Measurements from ENCODE around the gene ULBP3.
A peak's percentile ranks its signal among the peaks of the same experiment; 100 is the strongest.

ULBP3 gene

GRCh38 chr6:150029276-150029675, 39.6 kb downstream of the ULBP3 start:
- DNase-seq = no peak
- Histone ChIP-seq H3K36me3 (replicated peaks) (no peaks in the 10 kb centered on the region), H3K4me3 (ENCODE audit: low read depth, low read length) (no peak overlapping the region), H3K27me3 (replicated peaks) (peaks cover 38% of the 10 kb centered on the region), H3K27ac (no peak overlapping the region)
- in situ Hi-C loops (cut with HindIII; ENCODE audit: low pct_ligation_motif_present, low sequenced_read_pairs) = no loop called here
- no peak for TF ChIP-seq CTCF (IDR thresholded peaks at IDR 0.05; ENCODE audit: low read depth, low read length, missing control alignments)

- Histone ChIP-seq H3K27me3 (replicated peaks) (peaks cover 39% of the 10 kb centered on the region), H3K4me3 (ENCODE audit: low read depth, low read length) (no peak overlapping the region), H3K27ac (no peak overlapping the region), H3K36me3 (replicated peaks) (no peaks in the 10 kb centered on the region)
- in situ Hi-C loops (cut with HindIII; ENCODE audit: low pct_ligation_motif_present, low sequenced_read_pairs) = no loop called here
- no peak for TF ChIP-seq CTCF (IDR thresholded peaks at IDR 0.05; ENCODE audit: low read depth, low read length, missing control alignments)
- DNase-seq = no peak
Observed at GRCh38 chr6:150028799-150029198, 40.1 kb downstream of the ULBP3 start.

GRCh38 chr6:150027806-150028565, 40.9 kb downstream of the ULBP3 start:
- in situ Hi-C loops (cut with HindIII; ENCODE audit: low pct_ligation_motif_present, low sequenced_read_pairs) = no loop called here
- Histone ChIP-seq H3K27me3 (replicated peaks) (peaks cover 36% of the 10 kb centered on the region), H3K27ac (no peak overlapping the region), H3K4me3 (ENCODE audit: low read depth, low read length) (no peak overlapping the region), H3K36me3 (replicated peaks) (no peaks in the 10 kb centered on the region)
- TF ChIP-seq CTCF (IDR thresholded peaks at IDR 0.05; ENCODE audit: low read depth, low read length, missing control alignments) = no peak
- DNase-seq = no peak

GRCh38 chr6:150026976-150027805, 41.7 kb downstream of the ULBP3 start:
- Histone ChIP-seq H3K4me3 (ENCODE audit: low read depth, low read length) (no peak overlapping the region), H3K27me3 (replicated peaks) (peaks cover 36% of the 10 kb centered on the region), H3K36me3 (replicated peaks) (no peaks in the 10 kb centered on the region), H3K27ac (no peak overlapping the region)
- no peak for TF ChIP-seq CTCF (IDR thresholded peaks at IDR 0.05; ENCODE audit: low read depth, low read length, missing control alignments)
- DNase-seq = no peak
- in situ Hi-C loops (cut with HindIII; ENCODE audit: low pct_ligation_motif_present, low sequenced_read_pairs) = no loop called here

GRCh38 chr6:150025201-150025917, 43.6 kb downstream of the ULBP3 start, which contains the start of gene RAET1L:
Gene RAET1L (minus strand): TSS chr6:150025532. CDS start chr6:150025471, 61 bp downstream.
- no peak for TF ChIP-seq CTCF (IDR thresholded peaks at IDR 0.05; ENCODE audit: low read depth, low read length, missing control alignments)
- peaks cover 35% of the 10 kb centered on the region for H3K27me3 ChIP-seq (replicated peaks)
- H3K36me3 ChIP-seq (replicated peaks) = no peaks in the 10 kb centered on the region
- no peak within 1 kb of the TSS for H3K27ac ChIP-seq
- DNase-seq = peak; percentile 24
- in situ Hi-C loops (cut with HindIII; ENCODE audit: low pct_ligation_motif_present, low sequenced_read_pairs) = no loop called here
- H3K4me3 ChIP-seq (ENCODE audit: low read depth, low read length) = peak within 1 kb of the TSS; percentile 37
